Thyroid gland (tissue), 4 donors: Measurements from ENCODE around the gene USF1. TPM values are rescaled to one million over a fixed set of nuclear protein-coding genes. Genes with fewer than 3 reads are reported as not detected.
"Not testable (repeated sequence)": the region's sequence is repeated elsewhere in the genome, so short reads cannot be mapped to it uniquely, and the experiment has no call there.

ENCODE experiments used
- DNase-seq, 2 donors: peaks; one replicate each; pipeline ENCODE4 v3.0.0-alpha.2; 2019
- H3K27ac ChIP-seq, 3 donors: fragments of 200-600 bp; sonication (generic); 1 replicate in 2 of 3; 2 replicates in 1 of 3; pipeline ENCODE4 v1.5.1; 2016 to 2019; ENCODE audit warnings: mild to moderate bottlenecking in 1 of 3, moderate library complexity in 1 of 3
- H3K27me3 ChIP-seq: fragments of 200-600 bp; sonication (generic); one replicate; pipeline ENCODE4 v1.5.1; 2019
- H3K36me3 ChIP-seq, 2 donors: fragments of 200-600 bp; sonication (generic); one replicate each; pipeline ENCODE4 v1.5.1; 2016 to 2019
- H3K4me1 ChIP-seq, 2 donors: fragments of 200-600 bp; sonication (generic); one replicate each; pipeline ENCODE4 v1.5.1; 2017 to 2019
- H3K4me3 ChIP-seq, 3 donors: fragments of 200-600 bp; sonication (generic); replicated peaks in 1 of 3; 1 replicate in 2 of 3; 2 replicates in 1 of 3; pipeline ENCODE4 v1.5.1; 2016; ENCODE audit warnings: mild to moderate bottlenecking in 1 of 3
- H3K9me3 ChIP-seq: fragments of 200-600 bp; sonication (generic); one replicate; pipeline ENCODE4 v1.5.1; 2017
- POLR2A ChIP-seq, 2 donors: fragments of 450-650 bp; IDR thresholded peaks; one replicate each; pipeline ENCODE4 v1.6.1; 2017; ENCODE audit warnings: antibody characterized with exemption in 2 of 2, mild to moderate bottlenecking in 2 of 2, moderate library complexity in 1 of 2
- WGBS, 2 donors: methylation state at CpG; one replicate each; pipeline ENCODE4 v1.1.5; 2017; 5-methylcytosine and 5-hydroxymethylcytosine counted together
- intact Hi-C: fragments of 100-400 bp; cut with DNase I; formaldehyde crosslinking; loops from one replicate; pipeline ENCODE4 v1.15.1; 2023
- total RNA-seq, 4 donors: library from RNA; depleted of rRNA; stranded (reverse); fragments of >200 nt; gene quantifications; one replicate each; pipeline ENCODE4 v1.2.3, GENCODE V29; 2016
- TF ChIP-seq, protein P1 (sequence below), 6 experiments: fragments of 200-600 bp in 3 of 6; fragments of 450-650 bp in 3 of 6; sonication (generic) in 3 of 6; IDR thresholded peaks; one replicate each; pipeline ENCODE4 v1.5.1; 2016 to 2019; ENCODE audit warnings: antibody characterized with exemption in 6 of 6, mild to moderate bottlenecking in 2 of 6, inconsistent platforms in 1 of 6, moderate library complexity in 1 of 6

The USF1 gene
- total RNA-seq, 4 donors from 2014 or later: 56.0 to 71.0 (median 70.3) TPM

DNA sequence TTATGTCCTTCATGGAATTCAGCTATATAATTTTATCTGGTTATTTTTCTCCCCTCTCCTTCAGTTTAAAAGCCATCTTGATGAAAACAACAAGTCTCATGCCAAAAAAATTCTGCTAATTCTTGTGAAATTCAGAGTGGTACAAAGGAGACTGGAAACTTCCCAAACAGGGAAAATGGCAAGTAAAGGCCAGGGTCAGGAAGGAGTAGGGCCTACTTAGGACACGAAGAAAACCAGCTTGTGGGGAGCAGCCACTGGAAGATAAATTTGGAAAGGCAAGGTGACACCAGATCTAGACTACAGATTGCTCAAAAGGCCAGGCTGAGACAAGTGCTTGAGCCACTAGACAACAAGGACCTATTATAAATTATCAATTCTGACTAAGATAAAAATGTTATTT lies 13.4 kb downstream of the USF1 start:
- DNase-seq: no peak
- no peak for TF ChIP-seq POLR2A (IDR thresholded peaks at IDR 0.05)
- TF ChIP-seq, protein P1, sequence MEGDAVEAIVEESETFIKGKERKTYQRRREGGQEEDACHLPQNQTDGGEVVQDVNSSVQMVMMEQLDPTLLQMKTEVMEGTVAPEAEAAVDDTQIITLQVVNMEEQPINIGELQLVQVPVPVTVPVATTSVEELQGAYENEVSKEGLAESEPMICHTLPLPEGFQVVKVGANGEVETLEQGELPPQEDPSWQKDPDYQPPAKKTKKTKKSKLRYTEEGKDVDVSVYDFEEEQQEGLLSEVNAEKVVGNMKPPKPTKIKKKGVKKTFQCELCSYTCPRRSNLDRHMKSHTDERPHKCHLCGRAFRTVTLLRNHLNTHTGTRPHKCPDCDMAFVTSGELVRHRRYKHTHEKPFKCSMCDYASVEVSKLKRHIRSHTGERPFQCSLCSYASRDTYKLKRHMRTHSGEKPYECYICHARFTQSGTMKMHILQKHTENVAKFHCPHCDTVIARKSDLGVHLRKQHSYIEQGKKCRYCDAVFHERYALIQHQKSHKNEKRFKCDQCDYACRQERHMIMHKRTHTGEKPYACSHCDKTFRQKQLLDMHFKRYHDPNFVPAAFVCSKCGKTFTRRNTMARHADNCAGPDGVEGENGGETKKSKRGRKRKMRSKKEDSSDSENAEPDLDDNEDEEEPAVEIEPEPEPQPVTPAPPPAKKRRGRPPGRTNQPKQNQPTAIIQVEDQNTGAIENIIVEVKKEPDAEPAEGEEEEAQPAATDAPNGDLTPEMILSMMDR (IDR thresholded peaks at IDR 0.05): no peak
- Histone ChIP-seq H3K9me3 (no peaks in the 10 kb centered on the region), H3K4me3 (no peak overlapping the region), H3K27ac (no peak overlapping the region), H3K4me1 (peaks cover 5 to 8% of the 10 kb centered on the region in 2 donors), H3K36me3 (no peaks in the 10 kb centered on the region), H3K27me3 (no peaks in the 10 kb centered on the region)
- WGBS, 2 donors: 67 to 68% methylated on average over 1 of the region's 1 CpG
- intact Hi-C loops: no loop called here

DNA sequence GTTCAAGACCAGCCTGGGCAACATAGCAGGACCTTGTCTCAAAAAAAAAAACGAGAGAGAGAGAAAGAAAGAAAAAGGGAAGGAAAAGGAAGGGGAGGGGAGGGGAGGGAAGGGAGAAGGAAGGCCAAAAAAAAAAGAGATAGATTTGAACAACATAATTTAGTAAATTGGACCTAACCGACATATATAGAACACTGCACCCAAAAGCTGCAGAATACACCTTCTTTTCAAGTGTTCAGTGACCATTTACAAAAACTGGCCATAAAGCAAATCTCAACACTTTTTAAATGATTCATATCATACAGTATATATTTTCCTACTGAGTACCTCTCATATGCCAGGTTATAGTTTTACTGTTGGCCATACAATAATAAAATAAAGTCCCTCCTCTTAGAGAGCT lies 13.9 kb downstream of the USF1 start:
- Histone ChIP-seq H3K27me3 (no peaks in the 10 kb centered on the region), H3K9me3 (no peaks in the 10 kb centered on the region), H3K27ac (no peak overlapping the region), H3K4me3 (no peak overlapping the region), H3K4me1 (peaks cover 3 to 4% of the 10 kb centered on the region in 2 donors), H3K36me3 (no peaks in the 10 kb centered on the region)
- TF ChIP-seq, protein P1 (IDR thresholded peaks at IDR 0.05): no peak
- TF ChIP-seq POLR2A (IDR thresholded peaks at IDR 0.05): no peak
- DNase-seq: no peak
- intact Hi-C loops: no loop called here
- whole genome bisulfite sequencing, 2 donors: 67 to 85% methylated on average over 2 of the region's 2 CpGs

DNA sequence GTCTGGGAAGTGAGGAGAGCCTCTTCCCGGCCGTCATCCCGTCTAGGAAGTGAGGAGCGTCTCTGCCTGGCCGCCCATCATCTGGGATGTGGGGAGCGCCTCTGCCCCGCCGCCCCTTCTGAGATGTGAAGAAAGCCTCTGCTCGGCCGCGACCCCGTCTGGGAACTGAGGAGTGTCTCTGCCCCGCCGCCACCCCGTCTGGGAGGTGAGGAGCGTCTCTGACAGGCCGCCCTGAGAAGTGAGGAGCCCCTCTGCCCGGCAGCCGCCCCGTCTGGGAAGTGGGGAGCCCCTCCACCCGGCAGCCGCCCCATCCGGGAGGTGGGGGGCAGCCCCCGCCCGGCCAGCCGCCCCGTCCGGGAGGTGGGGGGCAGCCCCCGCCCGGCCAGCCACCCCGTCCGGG lies 16.3 kb downstream of the USF1 start:
- H3K36me3 ChIP-seq, H3K4me1 ChIP-seq, H3K27me3 ChIP-seq, H3K4me3 ChIP-seq, intact Hi-C loops, H3K27ac ChIP-seq, DNase-seq, H3K9me3 ChIP-seq: not testable (repeated sequence)
- 96 to 99% methylated on average over 5 to 15 of the region's 32 CpGs for WGBS, 2 donors

GRCh38 chr1:161026954-161027353 lies 18.8 kb downstream of the USF1 start:
- DNase-seq, H3K36me3 ChIP-seq, H3K4me3 ChIP-seq, H3K4me1 ChIP-seq, H3K27me3 ChIP-seq, H3K27ac ChIP-seq, H3K9me3 ChIP-seq, intact Hi-C loops: not testable (repeated sequence)
- WGBS, 2 donors: 77 to 85% methylated on average over 1 of the region's 1 CpG

GRCh38 chr1:161022432-161022831 lies 23.3 kb downstream of the USF1 start:
- H3K9me3 ChIP-seq, intact Hi-C loops, DNase-seq, H3K36me3 ChIP-seq, H3K4me3 ChIP-seq, H3K27ac ChIP-seq, H3K27me3 ChIP-seq: not testable (repeated sequence)
- H3K4me1 ChIP-seq: peaks cover 22 to 26% of the 10 kb centered on the region in 2 donors
- WGBS, 2 donors: 91 to 93% methylated on average over 12 of the region's 12 CpGs

- intact Hi-C loops: no loop called here
- Histone ChIP-seq H3K9me3 (no peaks in the 10 kb centered on the region), H3K36me3 (no peaks in the 10 kb centered on the region), H3K4me3 (no peak overlapping the region), H3K27ac (peak overlapping the region in 1 of 3 donors; percentile 82), H3K4me1 (peaks cover 26 to 30% of the 10 kb centered on the region in 2 donors), H3K27me3 (no peaks in the 10 kb centered on the region)
- WGBS, 2 donors: 92 to 93% methylated on average over 2 of the region's 2 CpGs
- TF ChIP-seq POLR2A (IDR thresholded peaks at IDR 0.05): no peak
- TF ChIP-seq, protein P1 (IDR thresholded peaks at IDR 0.05): no peak
- no peak for DNase-seq
Measured at GRCh38 chr1:161021970-161022353, 23.8 kb downstream of the USF1 start.
